GM21619 (cell line): ENCODE measurements around the gene TEAD2.
A peak's percentile ranks its signal among the peaks of the same experiment; 100 is the strongest.
"Not testable (repeated sequence)": the region's sequence is repeated elsewhere in the genome, so short reads cannot be mapped to it uniquely, and the experiment has no call there.

Experiments used
- ATAC-seq: cut with Tn5 transposase; IDR thresholded peaks from one replicate; pipeline ENCODE4 v1.9.1; 2021; ENCODE audit not compliant: unreplicated experiment

Gene TEAD2

DNA sequence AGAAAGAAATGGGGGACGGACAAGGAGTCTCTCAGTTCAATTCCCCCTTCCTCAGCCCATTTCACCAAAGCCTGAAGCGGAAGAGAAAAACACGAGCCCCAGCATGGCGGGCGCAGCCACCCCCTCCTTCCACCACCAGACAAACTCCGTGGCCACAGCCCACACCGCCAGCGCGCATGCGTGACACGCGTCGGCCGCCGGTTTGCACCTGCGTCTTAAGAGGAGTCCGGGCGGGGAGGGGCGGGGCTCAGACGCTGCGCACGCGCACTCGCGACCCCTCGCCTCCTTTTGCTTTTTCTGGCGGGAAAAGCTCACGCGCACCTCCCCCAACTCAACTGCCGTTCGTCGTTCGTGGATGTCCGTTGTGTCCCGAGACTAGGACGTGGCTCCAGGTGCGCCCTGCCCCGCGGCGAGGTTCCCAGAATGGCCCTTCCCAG lies 25.7 kb upstream of the TEAD2 start, which contains the start of gene KASH5:
TSS of gene KASH5 (plus strand) at position 314 of the 437 bp plus-strand sequence. CDS start 2,635 bp downstream, outside the sequence.
- ATAC-seq: peak; percentile 46

GRCh38 chr19:49383599-49383998 lies 21.4 kb upstream of the TEAD2 start:
- no peak for ATAC-seq

- no peak for ATAC-seq
These were observed 20.4 kb upstream of the TEAD2 start for GRCh38 chr19:49382639-49383038.

GRCh38 chr19:49380391-49380790 lies 18.2 kb upstream of the TEAD2 start:
- ATAC-seq: no peak

GRCh38 chr19:49378512-49378911 lies 16.3 kb upstream of the TEAD2 start:
- ATAC-seq: no peak

DNA sequence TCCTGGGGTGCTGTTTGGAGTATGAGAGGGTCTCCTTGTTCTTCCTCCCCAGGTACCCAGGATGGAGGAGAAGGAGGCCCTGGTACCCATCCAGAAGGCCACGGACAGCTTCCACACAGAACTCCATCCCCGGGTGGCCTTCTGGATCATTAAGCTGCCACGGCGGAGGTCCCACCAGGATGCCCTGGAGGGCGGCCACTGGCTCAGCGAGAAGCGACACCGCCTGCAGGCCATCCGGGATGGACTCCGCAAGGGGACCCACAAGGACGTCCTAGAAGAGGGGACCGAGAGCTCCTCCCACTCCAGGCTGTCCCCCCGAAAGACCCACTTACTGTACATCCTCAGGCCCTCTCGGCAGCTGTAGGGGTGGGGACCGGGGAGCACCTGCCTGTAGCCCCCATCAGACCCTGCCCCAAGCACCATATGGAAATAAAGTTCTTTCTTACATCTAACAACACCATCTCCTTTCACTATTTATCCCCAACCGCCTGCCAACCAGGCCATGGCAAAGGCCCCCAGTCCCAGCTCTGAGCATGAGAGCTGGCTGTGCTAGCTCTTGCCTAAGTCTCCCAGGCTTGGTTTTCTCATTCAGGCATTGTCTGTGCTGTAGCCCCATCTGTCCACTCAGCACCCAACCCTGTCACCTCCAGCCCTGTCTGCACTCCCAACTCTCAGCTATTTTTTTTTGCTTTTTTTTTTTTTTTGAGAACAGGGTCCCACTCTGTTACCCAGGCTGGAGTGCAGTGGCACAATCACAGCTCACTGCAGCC lies 12.6 kb upstream of the TEAD2 start:
- ATAC-seq: no peak

GRCh38 chr19:49373174-49373573 lies 11.0 kb upstream of the TEAD2 start:
- not testable (repeated sequence) for ATAC-seq

- no peak for ATAC-seq
These were observed 9.0 kb upstream of the TEAD2 start for GRCh38 chr19:49371184-49371583.

DNA sequence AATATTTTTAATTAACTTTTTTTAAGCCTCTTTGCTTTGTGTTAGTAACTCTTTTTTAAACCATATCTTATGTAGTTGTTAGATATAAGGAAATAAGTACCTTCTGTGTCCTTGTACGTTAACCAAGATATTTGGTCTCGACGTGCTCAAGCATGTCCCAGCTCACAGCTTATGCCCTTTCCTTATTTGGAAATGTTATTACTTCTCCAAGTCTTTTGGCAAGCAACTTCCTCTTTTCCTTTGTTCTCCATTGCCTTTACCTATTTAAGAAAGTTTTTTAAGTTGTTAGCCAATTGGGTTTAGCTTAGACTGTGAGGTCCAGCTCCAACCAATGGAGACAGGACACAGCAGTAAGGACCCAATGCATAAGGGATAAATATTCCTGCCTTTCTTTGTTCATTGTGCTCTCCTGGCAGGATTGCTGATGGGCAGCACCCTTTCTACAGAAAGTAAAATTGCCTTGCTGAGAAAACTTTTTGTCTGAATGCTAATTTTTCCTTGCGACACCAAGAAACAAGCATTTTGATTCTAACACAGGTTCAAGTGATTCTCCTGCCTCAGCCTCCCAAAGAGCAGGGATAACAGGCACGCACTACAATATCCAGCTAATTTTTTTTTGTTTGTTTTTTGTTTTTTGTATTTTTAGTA lies 6.6 kb upstream of the TEAD2 start:
- ATAC-seq: no peak

- no peak for ATAC-seq
These were observed 3.9 kb upstream of the TEAD2 start for GRCh38 chr19:49366110-49366509.

GRCh38 chr19:49364083-49364737 lies 2.0 kb upstream of the TEAD2 start:
- no peak for ATAC-seq

- ATAC-seq: peak; percentile 58
These were observed 1.3 kb upstream of the TEAD2 start, which contains the start of gene DKKL1 for GRCh38 chr19:49363268-49364082. Gene DKKL1, plus strand, starts transcription at chr19:49363877. Its CDS starts 122 bp downstream, at chr19:49363999.

DNA sequence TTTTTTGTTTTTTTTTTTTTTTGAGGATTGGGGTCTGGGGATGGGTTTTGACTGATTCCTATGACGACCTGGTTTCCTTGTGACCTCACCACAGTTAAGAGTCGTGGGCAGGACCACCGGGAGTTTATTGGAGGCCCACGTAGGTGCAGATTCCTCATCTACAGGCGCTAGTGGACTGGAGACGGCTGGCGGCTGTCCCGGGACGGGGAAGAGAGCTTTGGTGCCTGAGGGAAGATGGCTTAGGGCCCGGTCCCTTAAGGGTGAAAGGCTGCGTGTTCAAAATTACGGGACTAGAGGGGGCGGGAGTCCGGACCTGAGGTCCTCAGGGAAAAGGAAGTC lies 682 bp upstream of the TEAD2 start:
- ATAC-seq: no peak

GRCh38 chr19:49361438-49362047 lies 673 bp downstream of the TEAD2 start:
- ATAC-seq: no peak

DNA sequence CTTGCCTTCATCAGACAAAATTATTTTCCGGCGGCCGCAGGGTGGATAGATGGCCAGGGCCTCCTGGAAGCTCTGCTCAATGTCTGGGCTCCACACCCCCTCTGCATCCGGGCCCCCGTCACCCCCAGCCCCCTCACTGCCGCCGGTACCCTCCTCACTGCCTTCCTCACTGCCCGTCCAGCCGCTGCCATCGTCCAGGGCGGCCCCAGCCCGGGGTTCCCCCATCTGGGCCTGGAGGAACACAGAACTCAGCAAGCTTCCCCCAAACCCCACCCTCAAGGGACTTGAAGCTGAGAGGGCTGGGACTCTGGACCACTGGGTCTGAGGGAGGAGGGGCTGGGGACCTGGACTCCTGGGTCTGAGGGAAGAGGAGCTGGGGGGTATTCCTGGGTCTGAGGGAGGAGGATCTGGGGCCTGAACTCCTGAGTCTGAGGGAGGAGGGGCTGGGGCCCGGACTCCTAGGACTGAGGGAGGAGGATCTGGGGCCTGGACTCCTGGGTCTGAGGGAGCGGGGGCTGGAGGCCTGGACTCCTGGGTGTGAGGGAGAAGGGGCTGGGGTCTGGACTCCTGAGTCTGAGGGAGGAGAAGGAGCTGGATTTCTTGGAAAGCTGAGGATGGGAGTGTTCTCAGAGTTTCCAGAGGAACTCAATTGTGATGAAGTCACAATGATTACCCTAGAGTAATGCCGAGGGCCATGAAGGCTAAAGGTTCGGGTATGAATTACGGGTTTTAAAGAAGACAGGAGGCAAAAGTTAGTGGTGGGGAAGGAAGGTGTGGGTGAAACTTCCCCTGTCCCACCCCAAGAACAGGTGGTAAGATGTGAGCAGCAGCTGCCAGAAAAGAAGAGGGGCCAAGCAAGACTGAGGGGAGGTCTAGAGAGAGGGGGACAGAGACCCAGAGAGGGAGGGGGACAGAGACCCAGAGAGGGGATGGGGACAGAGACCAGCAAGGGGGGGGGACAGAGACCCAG lies 2.1 kb downstream of the TEAD2 start:
- no peak for ATAC-seq

DNA sequence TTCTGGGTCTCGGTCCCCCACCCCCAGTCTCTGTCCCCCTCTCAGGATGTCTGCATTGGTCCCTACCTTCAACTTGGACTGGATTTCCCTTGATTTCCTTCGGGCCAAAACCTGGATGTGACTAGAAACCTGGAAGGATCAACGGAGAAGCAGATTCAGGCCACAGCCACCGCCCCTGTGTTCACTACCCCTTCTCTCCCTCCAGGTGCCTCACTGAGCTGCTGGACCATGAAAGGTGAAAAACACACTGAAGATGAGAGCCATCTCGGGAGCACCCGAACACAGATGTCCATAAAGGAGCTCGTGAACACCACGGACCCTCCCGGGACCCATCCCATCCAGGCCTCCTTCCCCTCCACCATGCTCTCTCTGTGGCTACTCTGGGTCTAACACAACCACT lies 5.0 kb downstream of the TEAD2 start:
- ATAC-seq: no peak

GRCh38 chr19:49356382-49356781 lies 5.8 kb downstream of the TEAD2 start:
- ATAC-seq: no peak

GRCh38 chr19:49355909-49356353 lies 6.3 kb downstream of the TEAD2 start:
- no peak for ATAC-seq

- ATAC-seq: no peak
These were observed 12.6 kb downstream of the TEAD2 start for GRCh38 chr19:49349567-49349966.
